Prostate gland (tissue), 2 donors: ENCODE measurements around the gene DNAJC3.

Source experiments
- CTCF ChIP-seq, 4 experiments: fragments of 200-600 bp in 2 of 4; fragments of 450-650 bp in 2 of 4; sonication (generic) in 2 of 4; IDR thresholded peaks; 1 replicate in 3 of 4; 2 replicates in 1 of 4; pipeline ENCODE4 v1.5.1; 2016 to 2019; ENCODE audit warnings: antibody characterized with exemption in 4 of 4, mild to moderate bottlenecking in 2 of 4, moderate library complexity in 2 of 4
- POLR2A ChIP-seq: fragments of 450-650 bp; IDR thresholded peaks from one replicate; pipeline ENCODE4 v1.6.1; 2016; ENCODE audit warnings: antibody characterized with exemption, mild to moderate bottlenecking
- POLR2AphosphoS5 ChIP-seq: sonication (generic); formaldehyde crosslinking; IDR thresholded peaks from one replicate; pipeline ENCODE4 v1.6.1; 2017; ENCODE audit warnings: antibody characterized with exemption

- TF ChIP-seq CTCF (IDR thresholded peaks at IDR 0.05) (no peak), POLR2A (no peak), POLR2AphosphoS5 (no peak)
Measured at GRCh38 chr13:95707442-95708390, 30.8 kb downstream of the DNAJC3 start.
